Neural crest cell (in vitro differentiated cells): ENCODE measurements around the gene ZNF45. TPM values are rescaled to one million over a fixed set of nuclear protein-coding genes. Genes with fewer than 3 reads are reported as not detected.

Experiments used
- DNase-seq: peaks from one replicate; pipeline ENCODE4 v3.0.0; 2021; ENCODE audit warnings: low read depth, mixed read lengths, low spot score
- H3K27ac Mint-ChIP-seq: one replicate; pipeline ENCODE4 v1.8.0; 2021; ENCODE audit warnings: mild to moderate bottlenecking, mixed read lengths; ENCODE audit not compliant: unreplicated experiment
- H3K27me3 Mint-ChIP-seq: 2 replicates; pipeline ENCODE4 v1.8.0; 2021; ENCODE audit warnings: low read depth, mild to moderate bottlenecking, mixed read lengths
- H3K36me3 Mint-ChIP-seq: 2 replicates; pipeline ENCODE4 v1.8.0; 2021; ENCODE audit warnings: low read depth, mild to moderate bottlenecking, mixed read lengths
- H3K4me1 Mint-ChIP-seq: 2 replicates; pipeline ENCODE4 v1.8.0; 2021; ENCODE audit warnings: mixed read lengths
- H3K4me3 Mint-ChIP-seq: one replicate; pipeline ENCODE4 v1.8.0; 2021; ENCODE audit warnings: mild to moderate bottlenecking, mixed read lengths
- H3K9me3 Mint-ChIP-seq: 2 replicates; pipeline ENCODE4 v1.8.0; 2021; ENCODE audit warnings: mixed read lengths
- total RNA-seq: library from RNA; stranded (reverse); gene quantifications from 2 replicates; pipeline ENCODE4 v1.2.1, GENCODE V29; 2021
- TF ChIP-seq, protein P1 (sequence below): fragments of 200-600 bp; sonication (generic); conservative IDR thresholded peaks from 2 replicates; pipeline ENCODE4 v1.5.0; 2021; ENCODE audit warnings: antibody characterized with exemption, mild to moderate bottlenecking

ZNF45 gene
- total RNA-seq, 1 donor from 2014 or later: 21.6 TPM

DNA sequence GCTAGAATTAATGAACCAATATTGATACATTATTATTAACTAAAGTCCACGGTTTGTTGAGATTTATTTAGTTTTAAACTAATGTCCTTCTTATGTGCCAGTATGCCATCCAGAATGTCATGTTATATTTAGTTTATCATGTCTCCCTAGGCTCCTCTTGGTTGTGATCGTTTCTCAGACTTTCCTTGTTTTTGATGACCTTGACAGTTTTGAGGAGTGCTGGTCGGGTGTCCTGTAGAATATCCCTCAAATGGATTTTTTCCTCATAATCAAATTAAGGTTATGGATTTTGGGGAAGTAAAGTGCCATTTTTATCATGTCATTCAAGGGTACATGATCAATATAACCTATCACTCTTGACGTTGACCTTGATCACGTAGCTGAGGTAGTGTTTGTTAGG is 6.1 kb upstream of the ZNF45 start:
- Mint-ChIP-seq H3K4me3 (no peak overlapping the region), H3K9me3 (peaks cover 13% of the 10 kb centered on the region), H3K27me3 (peaks cover 67% of the 10 kb centered on the region), H3K27ac (no peak overlapping the region), H3K4me1 (no peaks in the 10 kb centered on the region), H3K36me3 (peaks cover 11% of the 10 kb centered on the region)
- TF ChIP-seq, protein P1, sequence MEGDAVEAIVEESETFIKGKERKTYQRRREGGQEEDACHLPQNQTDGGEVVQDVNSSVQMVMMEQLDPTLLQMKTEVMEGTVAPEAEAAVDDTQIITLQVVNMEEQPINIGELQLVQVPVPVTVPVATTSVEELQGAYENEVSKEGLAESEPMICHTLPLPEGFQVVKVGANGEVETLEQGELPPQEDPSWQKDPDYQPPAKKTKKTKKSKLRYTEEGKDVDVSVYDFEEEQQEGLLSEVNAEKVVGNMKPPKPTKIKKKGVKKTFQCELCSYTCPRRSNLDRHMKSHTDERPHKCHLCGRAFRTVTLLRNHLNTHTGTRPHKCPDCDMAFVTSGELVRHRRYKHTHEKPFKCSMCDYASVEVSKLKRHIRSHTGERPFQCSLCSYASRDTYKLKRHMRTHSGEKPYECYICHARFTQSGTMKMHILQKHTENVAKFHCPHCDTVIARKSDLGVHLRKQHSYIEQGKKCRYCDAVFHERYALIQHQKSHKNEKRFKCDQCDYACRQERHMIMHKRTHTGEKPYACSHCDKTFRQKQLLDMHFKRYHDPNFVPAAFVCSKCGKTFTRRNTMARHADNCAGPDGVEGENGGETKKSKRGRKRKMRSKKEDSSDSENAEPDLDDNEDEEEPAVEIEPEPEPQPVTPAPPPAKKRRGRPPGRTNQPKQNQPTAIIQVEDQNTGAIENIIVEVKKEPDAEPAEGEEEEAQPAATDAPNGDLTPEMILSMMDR: no peak
- DNase-seq: no peak

DNA sequence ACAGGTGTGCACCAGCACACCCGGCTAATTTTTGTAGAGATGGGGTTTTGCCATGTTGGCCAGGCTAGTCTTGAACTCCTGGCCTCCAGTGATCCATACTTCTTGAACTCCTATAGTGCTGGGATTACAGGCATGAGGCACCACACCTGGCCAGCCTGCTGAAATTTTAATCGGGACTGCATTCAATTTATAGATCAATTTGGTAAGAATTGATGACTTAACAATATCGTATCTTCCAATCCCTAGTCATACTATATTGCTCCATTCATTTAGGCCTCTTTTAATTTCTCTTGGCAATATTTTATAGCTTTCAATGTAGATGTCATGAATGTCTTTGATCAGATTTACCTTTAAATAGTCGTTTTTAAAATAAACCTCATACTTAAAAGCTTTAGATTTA is 5.6 kb upstream of the ZNF45 start:
- no peak for DNase-seq
- TF ChIP-seq, protein P1: no peak
- Mint-ChIP-seq H3K36me3 (peaks cover 9% of the 10 kb centered on the region), H3K4me1 (peaks cover 2% of the 10 kb centered on the region), H3K4me3 (no peak overlapping the region), H3K27me3 (peaks cover 62% of the 10 kb centered on the region), H3K27ac (no peak overlapping the region), H3K9me3 (peaks cover 10% of the 10 kb centered on the region)

DNA sequence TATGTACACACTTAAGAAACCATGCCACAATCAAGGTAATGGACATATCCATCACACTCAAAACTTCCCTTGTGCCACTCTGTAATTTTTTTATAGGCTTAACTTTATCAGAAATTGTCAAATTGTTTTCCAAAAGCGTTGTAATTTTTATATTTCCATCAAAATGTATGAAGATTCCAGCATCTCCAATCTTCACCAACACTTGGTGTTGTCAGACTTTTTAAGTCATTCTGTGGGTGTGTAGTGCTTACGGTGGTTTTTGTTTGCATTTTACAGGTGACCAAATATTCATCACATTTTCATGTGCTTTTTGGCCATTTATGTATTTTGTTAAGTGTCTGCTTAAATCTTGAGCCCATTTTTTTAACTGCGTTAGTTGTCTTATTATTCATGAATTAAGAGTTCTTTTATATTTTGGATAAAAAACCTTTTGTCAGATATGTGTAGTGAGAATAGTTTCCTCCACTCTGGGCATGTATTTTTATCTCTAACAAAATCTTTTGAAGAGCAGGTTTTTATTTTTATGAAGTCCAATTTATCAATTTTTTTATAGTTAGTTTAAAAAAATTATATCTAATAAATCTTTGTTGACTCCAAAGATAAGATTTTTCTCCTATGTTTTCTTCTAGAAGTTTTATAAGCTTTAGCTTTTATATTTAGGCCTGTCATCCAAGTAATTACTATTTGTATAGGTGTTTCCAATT is 4.6 kb upstream of the ZNF45 start:
- no peak for DNase-seq
- H3K4me1 Mint-ChIP-seq: peaks cover 6% of the 10 kb centered on the region
- peaks cover 10% of the 10 kb centered on the region for H3K9me3 Mint-ChIP-seq
- TF ChIP-seq, protein P1: no peak
- H3K27ac Mint-ChIP-seq: no peak overlapping the region
- H3K36me3 Mint-ChIP-seq: peaks cover 9% of the 10 kb centered on the region
- H3K27me3 Mint-ChIP-seq: peaks cover 52% of the 10 kb centered on the region
- no peak overlapping the region for H3K4me3 Mint-ChIP-seq

DNA sequence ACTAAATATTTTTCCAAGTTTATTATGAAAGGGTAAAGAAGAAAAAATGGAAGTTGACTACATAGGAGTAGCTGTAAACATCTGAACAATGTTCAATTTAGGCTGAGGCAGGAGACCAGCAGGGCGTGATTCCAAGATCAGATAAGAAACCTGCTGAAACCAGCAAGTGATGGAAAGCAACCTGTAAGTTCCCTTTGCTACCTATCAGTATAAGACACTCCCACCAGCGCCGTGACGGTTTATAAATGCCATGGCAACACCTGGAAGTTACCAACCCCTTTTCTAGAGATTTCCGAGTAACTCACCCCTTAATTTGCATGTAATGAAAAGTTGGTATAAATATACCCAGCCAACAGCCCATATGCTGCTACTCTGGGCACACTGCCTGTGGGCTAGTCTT is 1.1 kb upstream of the ZNF45 start:
- peaks cover 26% of the 10 kb centered on the region for H3K36me3 Mint-ChIP-seq
- TF ChIP-seq, protein P1: no peak
- H3K27me3 Mint-ChIP-seq: peaks cover 22% of the 10 kb centered on the region
- peaks cover 15% of the 10 kb centered on the region for H3K4me1 Mint-ChIP-seq
- no peak overlapping the region for H3K27ac Mint-ChIP-seq
- no peak for DNase-seq
- H3K4me3 Mint-ChIP-seq: peak overlapping the region; percentile 100
- H3K9me3 Mint-ChIP-seq: peaks cover 10% of the 10 kb centered on the region

DNA sequence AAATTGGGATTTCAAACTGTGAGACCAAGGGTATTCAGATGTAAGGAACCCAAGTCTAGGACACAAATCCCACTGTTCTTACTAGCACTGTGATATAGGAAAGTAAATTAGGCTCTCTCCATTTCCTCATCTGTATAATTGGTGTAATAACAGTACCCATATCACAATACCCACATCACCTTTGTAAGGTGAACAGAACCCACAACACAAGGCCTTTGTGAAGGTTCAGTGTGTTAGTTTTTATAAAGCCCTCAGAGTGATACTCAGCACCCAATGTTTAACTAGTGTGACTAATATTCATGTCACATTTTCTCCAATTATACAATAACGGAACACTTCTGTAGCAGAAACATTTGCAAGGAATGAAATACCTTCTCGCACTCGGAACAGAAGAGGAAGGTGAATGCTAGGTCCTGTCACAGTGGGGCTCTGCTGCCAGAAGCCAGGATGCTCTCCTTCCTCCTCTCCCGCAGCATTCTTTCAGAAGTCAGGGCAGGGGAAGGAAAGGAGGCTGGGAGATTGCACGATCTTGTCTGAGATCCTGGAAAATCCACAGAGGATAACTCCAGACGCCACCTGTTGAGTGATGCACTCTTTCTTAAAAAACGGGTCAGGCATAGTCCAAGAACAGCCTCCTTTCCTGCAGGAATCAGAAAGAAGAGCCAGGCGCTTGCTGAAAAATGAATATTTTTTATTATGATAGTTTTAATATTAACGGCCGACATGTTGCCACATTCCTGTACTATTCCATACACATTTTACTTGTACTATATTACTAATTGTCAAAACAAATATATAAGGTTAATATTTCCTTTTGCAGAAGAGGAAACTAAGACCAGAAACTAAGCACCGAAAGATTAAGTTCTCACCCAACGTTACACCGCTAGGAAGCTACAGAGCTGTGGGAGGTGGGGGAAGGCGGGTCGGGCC is 762 bp downstream of the ZNF45 start:
- H3K36me3 Mint-ChIP-seq: peaks cover 36% of the 10 kb centered on the region
- peaks cover 8% of the 10 kb centered on the region for H3K27me3 Mint-ChIP-seq
- H3K9me3 Mint-ChIP-seq: peaks cover 7% of the 10 kb centered on the region
- H3K27ac Mint-ChIP-seq: peak overlapping the region; percentile 92
- TF ChIP-seq, protein P1: no peak
- peak overlapping the region; percentile 100 for H3K4me3 Mint-ChIP-seq
- H3K4me1 Mint-ChIP-seq: peaks cover 15% of the 10 kb centered on the region
- no peak for DNase-seq
